CD14-positive monocyte (primary cell): ENCODE results near the gene WDR86. TPM values are rescaled to one million over a fixed set of nuclear protein-coding genes. Genes with fewer than 3 reads are reported as not detected.
A peak's percentile ranks its signal among the peaks of the same experiment; 100 is the strongest.

Source experiments
- DNase-seq, 3 donors: peaks; one replicate each; pipeline ENCODE4 v3.0.0-alpha.2; 2011 to 2022
- H2AFZ ChIP-seq: 2 replicates; pipeline ENCODE4 v1.6.0; 2012; ENCODE audit warnings: mild to moderate bottlenecking, low read depth, low read length, inconsistent platforms; ENCODE audit not compliant: insufficient read depth, poor library complexity, severe bottlenecking
- H3K27ac ChIP-seq, 2 donors: 1 replicate in 1 of 2; 2 replicates in 1 of 2; pipeline ENCODE4 v1.5.1; 2012 to 2013; ENCODE audit warnings: low read length in 2 of 2, control low read depth in 1 of 2, inconsistent platforms in 1 of 2, low read depth in 1 of 2, mild to moderate bottlenecking in 1 of 2
- H3K27me3 ChIP-seq, 2 donors: one replicate each; pipeline versions ENCODE4 v1.6.0 to v1.6.1; 2011 to 2013; ENCODE audit warnings: low read length in 2 of 2; ENCODE audit not compliant: control insufficient read depth in 2 of 2, insufficient read depth in 2 of 2
- H3K36me3 ChIP-seq, 2 donors: replicated peaks in 1 of 2; 1 replicate in 1 of 2; 2 replicates in 1 of 2; pipeline versions ENCODE4 v1.5.1 to v1.6.1; 2012 to 2013; ENCODE audit warnings: low read length in 2 of 2, control low read depth in 1 of 2, inconsistent platforms in 1 of 2, mild to moderate bottlenecking in 1 of 2; ENCODE audit not compliant: insufficient read depth in 2 of 2, control insufficient read depth in 1 of 2
- H3K4me1 ChIP-seq, 2 donors: 1 replicate in 1 of 2; 2 replicates in 1 of 2; pipeline versions ENCODE4 v1.5.1 to v1.6.1; 2012 to 2013; ENCODE audit warnings: low read length in 2 of 2, control low read depth in 1 of 2, inconsistent platforms in 1 of 2, mild to moderate bottlenecking in 1 of 2, moderate library complexity in 1 of 2; ENCODE audit not compliant: insufficient read depth in 2 of 2, control insufficient read depth in 1 of 2
- H3K4me2 ChIP-seq: replicated peaks from 2 replicates; pipeline ENCODE3; 2012; ENCODE audit warnings: low read length, moderate library complexity, mild to moderate bottlenecking; ENCODE audit not compliant: poor library complexity, severe bottlenecking; ENCODE audit errors: extremely low read depth
- H3K4me3 ChIP-seq, 3 experiments: fragments of 200-600 bp in 1 of 3; sonication (generic) in 1 of 3; replicated peaks in 1 of 3; 1 replicate in 2 of 3; 2 replicates in 1 of 3; pipeline ENCODE4 v1.5.1; 2011 to 2013; ENCODE audit warnings: low read length in 3 of 3, mild to moderate bottlenecking in 3 of 3, control low read depth in 2 of 3, low read depth in 2 of 3, inconsistent platforms in 1 of 3, moderate library complexity in 1 of 3
- H3K79me2 ChIP-seq: 2 replicates; pipeline ENCODE4 v1.6.0; 2012; ENCODE audit warnings: mild to moderate bottlenecking, control low read depth, inconsistent platforms, low read length, moderate library complexity; ENCODE audit not compliant: insufficient read depth
- H3K9ac ChIP-seq: 2 replicates; pipeline ENCODE4 v1.6.0; 2017; ENCODE audit warnings: low read length, mild to moderate bottlenecking; ENCODE audit not compliant: insufficient read depth, poor library complexity, severe bottlenecking
- H3K9me3 ChIP-seq, 2 donors: replicated peaks in 1 of 2; 1 replicate in 1 of 2; 2 replicates in 1 of 2; pipeline versions ENCODE4 v1.5.1 to v1.6.1; 2012 to 2013; ENCODE audit warnings: low read length in 2 of 2, control low read depth in 1 of 2; ENCODE audit not compliant: control insufficient read depth in 1 of 2, insufficient read depth in 1 of 2
- H4K20me1 ChIP-seq: 2 replicates; pipeline ENCODE4 v1.6.0; 2012; ENCODE audit warnings: mild to moderate bottlenecking, low read length, control low read depth, moderate library complexity; ENCODE audit not compliant: insufficient read depth
- H3K27ac Mint-ChIP-seq, 7 donors: one replicate each; pipeline ENCODE4 v1.8.0; 2020; ENCODE audit warnings: mild to moderate bottlenecking in 7 of 7, mixed read lengths in 7 of 7, moderate library complexity in 6 of 7, inconsistent platforms in 2 of 7
- H3K27me3 Mint-ChIP-seq, 3 donors: one replicate each; pipeline ENCODE4 v1.8.0; 2021 to 2022; ENCODE audit warnings: low read depth in 3 of 3, mild to moderate bottlenecking in 3 of 3, mixed read lengths in 3 of 3, moderate library complexity in 3 of 3, inconsistent platforms in 1 of 3
- H3K36me3 Mint-ChIP-seq, 2 donors: one replicate each; pipeline ENCODE4 v1.8.0; 2020; ENCODE audit warnings: mixed read lengths in 2 of 2, inconsistent platforms in 1 of 2, mild to moderate bottlenecking in 1 of 2
- H3K4me1 Mint-ChIP-seq: one replicate; pipeline ENCODE4 v1.8.0; 2020; ENCODE audit warnings: mild to moderate bottlenecking, mixed read lengths
- H3K4me3 Mint-ChIP-seq, 2 donors: one replicate each; pipeline ENCODE4 v1.8.0; 2020; ENCODE audit warnings: mild to moderate bottlenecking in 2 of 2, mixed read lengths in 2 of 2, moderate library complexity in 1 of 2
- H3K9me3 Mint-ChIP-seq, 7 donors: one replicate each; pipeline ENCODE4 v1.8.0; 2020 to 2022; ENCODE audit warnings: mixed read lengths in 7 of 7, mild to moderate bottlenecking in 6 of 7, moderate library complexity in 6 of 7, inconsistent platforms in 2 of 7
- WGBS: methylation state at CpG from one replicate; pipeline ENCODE4 v1.1.5; 2013; ENCODE audit warnings: missing lambda C conversion rate; ENCODE audit not compliant: insufficient coverage; 5-methylcytosine and 5-hydroxymethylcytosine counted together
- intact Hi-C, 2 donors: fragments of 100-400 bp; cut with micrococcal nuclease; formaldehyde crosslinking; loops; one replicate each; pipeline versions ENCODE4 v1.15.0 to v1.15.1; 2023
- polyA plus RNA-seq, 3 donors: library from polyadenylated mRNA; depleted of rRNA in 1 of 3; unstranded in 2 of 3; stranded (reverse) in 1 of 3; fragments of 300-500 nt in 2 of 3; fragments of >200 nt in 1 of 3; fragmentation: Illumina TruSeq in 2 of 3; gene quantifications; 1 replicate in 2 of 3; 2 replicates in 1 of 3; pipeline ENCODE4 v1.2.3, GENCODE V29; 2012 to 2021
- TF ChIP-seq, protein P1 (sequence below): fragments of 200-600 bp; IDR thresholded peaks from one replicate; pipeline ENCODE4 v1.8.0; 2022; ENCODE audit warnings: antibody characterized with exemption, mild to moderate bottlenecking

WDR86 gene
- polyA plus RNA-seq, 3 donors, result 0.11 to 0.30 (median 0.24) TPM

DNA sequence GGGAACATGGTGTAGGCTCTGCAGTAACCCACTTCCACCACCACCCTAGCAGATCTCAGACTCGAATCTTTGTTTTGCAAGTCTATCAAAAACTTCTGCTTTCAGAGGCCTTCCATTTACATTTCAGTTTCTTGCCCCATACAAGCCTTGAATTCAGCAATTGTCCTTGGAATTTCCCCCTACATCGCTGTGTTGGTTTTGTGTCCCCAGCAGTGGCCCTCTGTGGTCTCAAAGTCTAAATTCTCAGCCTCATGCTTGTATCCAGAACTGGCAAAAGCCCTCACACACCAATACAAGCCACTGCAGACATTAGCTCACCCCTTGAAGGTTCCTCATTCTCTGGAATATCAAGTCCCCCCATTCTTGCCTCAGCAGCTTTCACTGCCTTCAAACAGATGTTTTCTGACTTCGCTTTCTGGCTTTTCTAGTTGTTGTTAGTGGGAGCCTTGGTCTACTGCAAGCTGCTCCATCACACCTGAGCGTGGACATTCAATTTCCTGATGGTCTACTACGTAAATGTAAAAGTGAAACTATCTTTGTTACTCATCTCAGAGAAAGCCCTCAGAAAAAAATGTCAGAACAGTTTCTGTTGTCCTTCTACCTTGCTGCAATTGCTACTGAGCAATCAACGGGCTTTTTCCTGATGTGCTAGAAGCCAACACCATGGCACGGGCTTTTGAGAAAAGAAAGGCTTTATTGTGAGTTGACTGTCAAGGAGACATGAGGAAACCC, 70.0 kb downstream of the WDR86 start:
- peaks cover 0 to 9% (median 0%) of the 10 kb centered on the region in 7 donors for H3K9me3 Mint-ChIP-seq
- peak overlapping the region; percentile 89 to 97 (median 96) for H3K27ac Mint-ChIP-seq
- H3K9ac ChIP-seq, result peak overlapping the region; percentile 9
- H3K4me1 ChIP-seq, result peaks cover 33 to 39% of the 10 kb centered on the region in 2 donors
- H3K79me2 ChIP-seq, result peaks cover 19% of the 10 kb centered on the region
- peaks cover 5% of the 10 kb centered on the region for H4K20me1 ChIP-seq
- peaks cover 0 to 3% (median 0%) of the 10 kb centered on the region in 3 donors for H3K27me3 Mint-ChIP-seq
- TF ChIP-seq, protein P1, sequence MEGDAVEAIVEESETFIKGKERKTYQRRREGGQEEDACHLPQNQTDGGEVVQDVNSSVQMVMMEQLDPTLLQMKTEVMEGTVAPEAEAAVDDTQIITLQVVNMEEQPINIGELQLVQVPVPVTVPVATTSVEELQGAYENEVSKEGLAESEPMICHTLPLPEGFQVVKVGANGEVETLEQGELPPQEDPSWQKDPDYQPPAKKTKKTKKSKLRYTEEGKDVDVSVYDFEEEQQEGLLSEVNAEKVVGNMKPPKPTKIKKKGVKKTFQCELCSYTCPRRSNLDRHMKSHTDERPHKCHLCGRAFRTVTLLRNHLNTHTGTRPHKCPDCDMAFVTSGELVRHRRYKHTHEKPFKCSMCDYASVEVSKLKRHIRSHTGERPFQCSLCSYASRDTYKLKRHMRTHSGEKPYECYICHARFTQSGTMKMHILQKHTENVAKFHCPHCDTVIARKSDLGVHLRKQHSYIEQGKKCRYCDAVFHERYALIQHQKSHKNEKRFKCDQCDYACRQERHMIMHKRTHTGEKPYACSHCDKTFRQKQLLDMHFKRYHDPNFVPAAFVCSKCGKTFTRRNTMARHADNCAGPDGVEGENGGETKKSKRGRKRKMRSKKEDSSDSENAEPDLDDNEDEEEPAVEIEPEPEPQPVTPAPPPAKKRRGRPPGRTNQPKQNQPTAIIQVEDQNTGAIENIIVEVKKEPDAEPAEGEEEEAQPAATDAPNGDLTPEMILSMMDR, result no peak
- H2AFZ ChIP-seq, result peak overlapping the region; percentile 61
- intact Hi-C loops, result no loop called here
- 14% methylated on average over 2 of the region's 7 CpGs for WGBS
- H3K9me3 ChIP-seq, result no peaks in the 10 kb centered on the region
- peak overlapping the region; percentile 58 for H3K4me2 ChIP-seq
- no peaks in the 10 kb centered on the region for H3K27me3 ChIP-seq
- H3K27ac ChIP-seq, result peak overlapping the region; percentile 45 to 78
- peak; percentile 66 to 85 (median 70) for DNase-seq
- peaks cover 0 to 3% of the 10 kb centered on the region in 2 donors for H3K36me3 ChIP-seq
- peaks cover 5% of the 10 kb centered on the region in 2 donors for H3K36me3 Mint-ChIP-seq
- peaks cover 34% of the 10 kb centered on the region for H3K4me1 Mint-ChIP-seq
- peak overlapping the region in 2 of 3 experiments; percentile 7 to 52 for H3K4me3 ChIP-seq
- H3K4me3 Mint-ChIP-seq, result peak overlapping the region; percentile 60 to 75

DNA sequence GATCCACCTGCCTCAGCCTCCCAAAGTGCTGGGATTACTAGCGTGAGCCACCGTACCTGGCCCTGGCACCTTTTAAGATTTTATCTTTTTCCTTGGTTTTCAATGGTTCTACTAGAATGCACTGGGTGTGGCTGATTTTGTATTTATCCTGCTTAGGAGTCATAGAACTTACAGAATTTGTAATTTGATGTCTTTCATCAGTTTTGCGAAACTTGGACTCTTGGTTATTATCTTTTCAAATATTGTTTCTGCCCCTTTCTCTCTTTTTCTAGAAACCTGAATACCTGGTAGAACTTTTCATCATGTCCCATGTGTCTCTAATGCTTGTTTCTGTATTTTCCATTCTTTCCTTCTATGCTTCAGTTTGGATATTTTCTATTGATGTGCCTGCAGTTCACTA, 71.0 kb downstream of the WDR86 start:
- H3K9me3 ChIP-seq, result no peaks in the 10 kb centered on the region
- H3K36me3 Mint-ChIP-seq, result peaks cover 4 to 5% of the 10 kb centered on the region in 2 donors
- DNase-seq, result no peak
- H3K4me1 ChIP-seq, result peaks cover 33 to 39% of the 10 kb centered on the region in 2 donors
- H4K20me1 ChIP-seq, result peaks cover 5% of the 10 kb centered on the region
- no peak overlapping the region for H3K4me3 Mint-ChIP-seq
- no peak overlapping the region for H3K27ac ChIP-seq
- no peak overlapping the region for H3K9ac ChIP-seq
- TF ChIP-seq, protein P1, result no peak
- H3K27me3 ChIP-seq, result no peaks in the 10 kb centered on the region
- no peak overlapping the region for H3K4me3 ChIP-seq
- WGBS, result 100% methylated on average over 2 of the region's 3 CpGs
- intact Hi-C loops, result no loop called here
- peaks cover 37% of the 10 kb centered on the region for H3K4me1 Mint-ChIP-seq
- H3K27ac Mint-ChIP-seq, result peak overlapping the region in 1 of 7 donors; percentile 97
- H3K27me3 Mint-ChIP-seq, result peaks cover 0 to 3% (median 0%) of the 10 kb centered on the region in 3 donors
- H3K79me2 ChIP-seq, result peaks cover 19% of the 10 kb centered on the region
- peak overlapping the region; percentile 61 for H2AFZ ChIP-seq
- peaks cover 0 to 3% of the 10 kb centered on the region in 2 donors for H3K36me3 ChIP-seq
- peaks cover 0 to 9% (median 0%) of the 10 kb centered on the region in 7 donors for H3K9me3 Mint-ChIP-seq
- H3K4me2 ChIP-seq, result no peak overlapping the region
